ENCODE measurements around the gene DTNB.
A peak's percentile ranks its signal among the peaks of the same experiment; 100 is the strongest.

The DTNB gene

DNA sequence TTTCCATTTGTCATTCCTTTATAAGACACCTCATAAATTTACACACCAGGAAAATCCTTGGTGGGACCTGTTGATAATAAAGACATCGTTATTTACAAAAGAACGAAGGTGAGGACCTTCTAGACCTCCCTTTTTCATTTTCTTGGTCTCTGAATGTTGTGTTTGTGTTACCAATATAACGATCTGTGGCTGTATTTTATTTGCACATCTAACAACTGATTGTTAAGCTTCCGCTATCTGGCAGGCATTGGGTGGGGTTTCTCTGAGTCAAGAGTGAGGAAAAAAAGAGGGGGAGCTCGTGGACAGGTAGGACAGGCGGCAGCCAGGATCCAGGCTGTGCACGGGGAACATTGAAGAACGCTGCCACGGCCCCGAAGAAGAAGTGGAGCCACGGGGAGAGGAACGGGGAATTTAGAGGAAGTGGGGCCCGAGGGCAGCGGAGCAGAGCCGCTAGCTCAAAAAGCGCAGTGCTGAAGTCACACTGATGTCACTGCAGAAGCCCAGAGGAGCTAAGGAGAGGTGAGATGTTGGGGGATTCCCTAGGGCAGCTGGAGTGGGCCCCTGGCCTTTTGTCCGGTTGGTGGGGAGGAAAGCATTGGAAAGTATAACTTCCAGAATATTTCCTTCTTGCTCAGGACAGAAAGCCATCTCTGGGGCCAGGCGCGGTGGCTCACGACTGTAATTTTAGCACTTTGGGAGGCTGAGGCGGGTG is 310.8 kb downstream of the DTNB start:
- peak in 1 of 2 experiments; percentile 59 for DNase-seq

DNA sequence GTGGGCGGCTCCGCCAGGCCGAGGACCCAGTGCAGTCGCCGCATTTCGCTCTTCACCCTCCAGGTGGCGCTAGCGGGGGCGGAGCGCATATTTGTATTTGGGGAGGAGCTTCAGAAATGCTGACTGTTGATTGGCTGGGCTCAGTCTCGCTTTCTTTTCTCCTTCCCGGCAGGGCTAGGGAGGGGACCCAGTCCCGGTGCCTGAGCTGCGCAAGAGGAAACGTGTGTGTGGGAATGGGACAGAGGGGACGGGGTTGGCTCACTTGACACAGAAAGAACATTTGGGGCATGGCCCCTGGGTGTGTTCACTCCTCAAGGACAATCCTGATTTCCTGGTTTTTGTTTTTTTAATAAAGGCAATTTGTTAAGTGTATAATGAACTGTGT is 311.3 kb downstream of the DTNB start:
- peak; percentile 93 to 94 for DNase-seq

DNA sequence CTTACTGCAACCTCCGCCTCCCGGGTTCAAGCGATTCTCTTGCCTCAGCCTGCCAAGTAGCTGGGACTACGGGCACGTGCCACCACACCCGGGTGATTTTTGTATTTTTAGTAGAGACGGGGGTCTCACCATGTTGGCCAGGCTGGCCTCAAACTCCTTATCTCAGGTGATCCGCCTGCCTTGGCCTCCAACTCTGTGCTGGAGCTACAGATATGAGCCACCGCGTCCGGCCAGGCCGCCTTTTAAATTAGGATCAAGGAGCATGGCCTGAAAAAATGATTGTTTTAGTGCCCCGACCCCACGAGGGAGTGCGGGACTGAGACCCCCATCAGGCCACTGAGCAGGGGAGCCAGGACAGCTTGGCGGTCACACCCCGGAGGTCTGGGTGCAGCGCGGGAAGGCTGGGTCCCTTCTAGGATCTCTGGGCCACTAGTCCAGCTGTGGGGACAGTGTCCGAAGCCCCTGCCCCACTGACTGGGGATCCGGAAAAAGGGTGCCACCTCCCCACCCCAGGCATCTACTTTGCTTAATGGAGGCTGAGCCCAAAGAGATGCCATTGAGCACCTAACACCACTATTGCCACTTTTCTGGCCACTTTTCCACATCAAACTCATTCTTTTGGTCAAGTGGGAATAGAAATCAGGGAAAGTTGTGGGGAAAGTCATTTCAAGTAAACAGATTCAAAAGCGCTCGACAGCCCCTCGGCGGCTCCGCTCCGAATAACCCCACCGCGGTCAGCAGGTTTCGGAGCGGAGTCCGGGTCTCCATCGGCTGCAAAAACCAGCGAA is 311.9 kb downstream of the DTNB start:
- DNase-seq: no peak

DNA sequence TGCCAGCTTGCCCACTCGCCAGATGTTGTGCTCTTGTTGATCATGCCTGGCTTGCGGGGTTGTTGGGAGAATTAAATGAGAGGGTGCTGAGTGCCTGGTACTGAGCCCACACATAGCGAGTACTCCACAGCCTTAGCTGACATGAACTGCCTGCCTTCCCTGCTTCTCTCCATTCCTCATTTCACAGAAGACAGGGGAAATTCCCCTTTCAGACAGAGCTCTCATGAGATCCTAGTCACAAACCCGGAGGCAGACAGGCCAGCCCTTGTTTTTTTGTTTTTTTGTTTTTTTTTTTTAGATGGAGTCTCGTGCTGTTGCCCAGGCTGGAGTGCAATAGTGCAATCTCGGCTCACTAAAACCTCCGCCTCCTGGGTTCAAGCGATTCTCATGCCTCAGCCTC is 314.5 kb downstream of the DTNB start:
- DNase-seq: no peak

DNA sequence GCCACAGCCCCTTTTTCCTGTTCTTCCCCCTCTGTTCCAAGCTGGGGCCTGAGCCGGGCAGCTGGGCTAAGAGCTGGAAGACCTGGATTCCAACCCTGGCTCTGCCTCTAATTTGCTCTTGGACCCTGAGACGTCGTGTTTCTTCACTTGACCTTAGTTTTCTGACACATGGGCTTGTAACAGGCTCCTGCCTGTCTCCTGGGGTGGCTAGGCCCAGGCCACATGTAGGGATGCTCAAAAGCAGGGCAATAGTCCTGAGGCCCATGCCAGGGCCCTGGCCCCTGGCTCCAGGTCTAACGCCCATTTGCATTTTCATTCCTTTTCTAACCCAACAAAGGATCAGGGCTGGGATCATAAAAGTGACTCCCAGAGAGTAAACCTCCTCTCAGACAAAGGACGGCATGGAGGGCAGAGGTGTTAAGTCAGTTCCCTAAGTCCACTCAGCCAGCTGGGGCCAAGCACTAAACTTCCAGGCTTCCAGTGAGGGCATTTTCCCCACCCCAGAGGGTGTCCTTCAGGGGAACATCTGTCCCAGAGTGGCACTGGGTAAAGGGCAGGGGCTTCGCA is 315.0 kb downstream of the DTNB start:
- DNase-seq: no peak

DNA sequence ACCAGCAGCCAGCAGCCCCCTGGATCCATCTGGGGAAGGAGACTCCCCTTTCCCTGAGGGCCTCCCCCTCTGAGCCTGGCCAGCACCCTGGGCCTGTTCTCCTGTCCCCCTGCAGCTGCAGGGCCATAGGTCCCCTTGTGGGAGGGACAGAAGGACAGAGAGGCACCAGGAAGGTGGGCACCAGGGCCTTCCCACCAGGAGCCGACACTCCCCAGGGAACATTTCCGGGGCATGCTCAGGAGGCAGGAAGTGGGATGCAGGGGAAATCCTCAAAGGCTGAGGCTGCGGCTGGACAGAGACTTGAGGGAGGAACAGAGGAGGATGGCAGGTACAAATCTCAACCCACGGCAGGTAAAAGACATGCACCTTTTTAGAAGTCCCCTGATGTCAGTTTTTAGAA is 317.3 kb downstream of the DTNB start:
- DNase-seq: no peak

DNA sequence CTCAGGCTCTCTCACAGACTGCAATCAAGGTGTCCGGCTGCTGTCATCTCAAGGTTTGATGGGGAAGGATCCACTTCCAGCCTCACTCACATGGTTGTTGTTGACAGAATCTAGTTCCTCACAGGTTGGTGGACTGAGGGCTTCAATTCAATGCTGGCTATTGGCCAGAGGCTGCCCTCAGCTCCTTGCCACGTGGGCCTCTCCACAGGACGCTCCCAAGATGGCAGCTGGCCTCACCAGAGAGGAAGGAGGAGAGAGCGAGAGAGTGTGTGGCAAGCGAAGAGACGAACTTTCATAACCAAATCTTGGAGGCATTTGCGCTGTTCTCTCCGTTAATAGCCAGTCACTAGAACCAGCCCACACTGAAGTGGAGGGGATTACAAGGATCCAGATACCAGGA is 318.1 kb downstream of the DTNB start:
- DNase-seq: no peak

DNA sequence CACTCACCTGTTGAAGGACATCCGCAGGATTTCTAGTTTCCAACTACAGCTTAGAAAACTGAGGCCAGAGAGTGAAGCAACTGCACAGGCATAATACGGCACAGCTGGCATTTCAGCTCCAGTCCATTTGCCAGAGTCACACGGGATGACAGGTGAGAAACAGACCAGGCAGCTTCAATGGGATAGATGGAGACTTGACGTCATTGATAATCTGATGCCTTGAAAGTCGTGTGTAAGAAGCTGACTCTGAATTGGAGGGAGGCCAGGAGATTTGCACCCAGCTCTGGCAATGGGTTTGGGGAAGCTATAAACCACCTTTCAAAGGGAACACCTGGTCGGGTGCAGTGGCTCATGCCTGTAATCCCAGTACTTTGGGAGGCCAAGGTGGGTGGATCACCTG is 319.3 kb downstream of the DTNB start:
- DNase-seq: no peak

DNA sequence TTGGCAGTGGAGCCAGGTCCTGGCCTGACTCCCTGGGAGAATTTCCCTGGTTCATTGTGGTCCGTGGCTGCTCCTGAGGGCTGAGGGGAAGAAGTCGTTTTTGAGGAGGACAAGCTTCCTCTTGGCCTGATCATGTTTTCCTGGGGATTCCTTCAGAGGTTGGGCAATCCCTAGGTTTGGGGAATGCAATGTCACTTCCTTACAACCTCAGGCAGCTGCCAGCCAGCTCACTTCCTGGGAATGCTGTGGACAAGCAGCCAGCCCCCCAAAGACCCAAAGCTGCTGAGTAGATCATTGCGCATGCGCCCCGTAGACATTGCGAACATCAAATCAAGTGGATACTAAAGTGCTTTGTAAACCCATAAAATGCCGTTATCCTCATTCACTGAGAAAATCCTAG is 324.0 kb downstream of the DTNB start:
- DNase-seq: no peak

DNA sequence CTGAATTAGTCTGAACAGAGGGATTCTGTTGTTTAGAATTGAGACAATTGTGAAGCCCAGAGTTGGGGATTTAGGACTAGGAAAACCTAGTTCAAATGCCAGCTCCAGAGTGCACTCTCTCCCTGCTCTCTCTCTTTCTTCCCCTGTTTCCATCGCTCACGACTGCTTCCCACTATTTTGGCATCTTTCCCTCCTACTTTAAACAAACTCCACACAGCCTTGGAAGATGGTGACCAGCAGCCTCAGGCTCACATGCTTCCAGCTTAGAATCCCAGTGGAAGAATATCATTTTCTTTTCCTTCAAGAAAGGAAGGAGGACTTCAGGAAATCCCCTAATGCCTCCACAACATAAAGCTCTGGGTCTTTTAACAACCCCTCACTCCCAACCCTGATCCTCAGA is 325.5 kb downstream of the DTNB start:
- no peak for DNase-seq

DNA sequence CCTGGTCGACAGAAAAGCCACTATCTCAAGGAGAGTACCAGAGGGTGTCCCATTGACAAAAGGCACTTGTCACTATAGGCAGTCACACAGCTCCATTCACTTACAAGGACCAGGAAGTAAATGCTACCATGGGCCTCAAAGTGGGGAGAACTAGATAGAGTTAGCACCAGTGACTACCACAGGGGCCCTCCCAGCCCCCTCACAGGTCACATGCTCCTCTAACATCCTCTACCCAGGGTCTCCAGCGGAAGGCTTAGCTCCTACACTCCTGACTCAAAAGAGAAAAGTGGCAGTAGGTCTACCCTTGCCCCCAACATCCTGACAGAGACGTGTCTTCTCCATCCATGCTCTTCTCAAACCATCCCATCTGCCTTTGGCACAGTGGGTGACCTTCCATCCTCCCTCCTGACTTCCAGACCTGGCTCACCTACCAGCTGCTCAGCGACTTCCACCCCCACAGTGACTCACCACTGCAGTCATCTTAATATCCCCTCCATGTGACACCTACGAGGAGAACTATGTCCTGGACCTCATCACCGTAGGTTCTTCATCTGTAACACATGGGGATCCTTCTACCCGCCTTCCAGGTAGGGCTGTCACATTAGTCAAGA is 326.1 kb downstream of the DTNB start:
- no peak for DNase-seq

DNA sequence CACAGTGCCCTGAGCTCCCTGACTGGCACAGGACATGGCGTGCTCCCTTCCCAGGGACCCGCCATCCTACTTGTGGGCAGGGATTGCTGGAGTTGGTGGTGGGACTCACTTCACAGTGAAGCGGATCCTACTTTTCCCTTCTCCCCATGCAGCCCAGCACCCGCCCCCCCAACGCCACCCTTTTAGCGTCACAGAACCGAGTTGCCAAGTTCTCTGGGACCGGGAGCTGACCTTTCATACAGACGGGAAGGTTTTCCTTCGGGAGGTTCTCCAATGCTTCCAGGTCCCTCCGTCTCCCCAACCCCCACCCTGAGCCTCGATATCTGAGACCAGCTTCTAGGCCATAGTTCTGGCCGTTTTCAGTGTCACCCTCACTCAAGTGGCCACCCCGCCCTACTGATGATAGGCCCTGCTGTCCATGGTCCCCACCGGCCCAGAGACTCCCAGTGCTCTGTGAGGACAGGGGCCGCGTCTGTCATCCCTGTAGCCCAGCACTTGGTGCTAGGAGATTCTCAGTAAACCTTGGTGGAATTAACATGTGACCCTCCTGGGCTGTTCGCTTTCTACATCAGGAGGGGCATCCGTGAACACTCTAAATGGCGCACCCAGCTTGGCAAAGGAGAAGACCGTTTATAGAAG is 330.1 kb downstream of the DTNB start:
- DNase-seq: no peak

DNA sequence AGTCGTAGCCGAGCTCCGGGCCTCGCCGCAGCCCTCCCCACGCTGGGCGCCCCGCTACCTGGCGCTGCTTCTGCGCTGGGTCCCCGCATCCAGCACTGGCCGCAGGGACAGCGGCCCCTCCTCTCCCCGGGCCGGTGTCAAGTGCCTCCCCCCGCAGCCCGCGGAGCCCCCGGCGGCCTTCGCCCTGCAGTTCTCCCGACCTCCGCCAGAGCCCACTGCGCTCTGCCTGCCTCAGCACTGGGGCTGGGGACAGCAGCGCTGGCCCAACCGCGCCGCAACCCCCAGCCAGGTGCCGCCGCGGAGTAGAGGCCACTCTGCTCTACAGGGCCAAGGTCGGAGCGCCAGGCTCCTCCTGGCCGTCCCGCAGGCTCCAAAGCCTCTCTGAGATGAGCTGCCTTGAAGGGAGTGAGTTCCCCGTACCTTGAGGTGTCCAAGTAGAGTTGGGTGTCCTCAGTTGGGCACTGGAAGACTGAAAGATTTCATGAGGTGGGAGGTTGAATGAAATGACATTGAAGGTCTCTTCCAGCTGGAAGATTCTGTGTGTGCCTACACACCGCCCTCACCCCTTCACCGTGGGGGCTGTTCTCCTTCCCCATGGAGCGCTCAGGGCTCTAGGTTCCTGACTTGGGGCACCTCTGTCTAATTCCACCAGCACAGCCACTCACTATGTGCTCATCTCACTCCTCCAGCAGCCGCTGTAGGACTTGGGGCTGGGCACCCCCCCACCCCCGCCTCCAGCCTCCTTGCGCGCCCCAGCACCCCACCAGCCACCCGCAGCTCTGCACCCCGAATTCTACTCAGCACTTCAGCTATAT is 330.8 kb downstream of the DTNB start:
- DNase-seq: peak; percentile 72 to 87

DNA sequence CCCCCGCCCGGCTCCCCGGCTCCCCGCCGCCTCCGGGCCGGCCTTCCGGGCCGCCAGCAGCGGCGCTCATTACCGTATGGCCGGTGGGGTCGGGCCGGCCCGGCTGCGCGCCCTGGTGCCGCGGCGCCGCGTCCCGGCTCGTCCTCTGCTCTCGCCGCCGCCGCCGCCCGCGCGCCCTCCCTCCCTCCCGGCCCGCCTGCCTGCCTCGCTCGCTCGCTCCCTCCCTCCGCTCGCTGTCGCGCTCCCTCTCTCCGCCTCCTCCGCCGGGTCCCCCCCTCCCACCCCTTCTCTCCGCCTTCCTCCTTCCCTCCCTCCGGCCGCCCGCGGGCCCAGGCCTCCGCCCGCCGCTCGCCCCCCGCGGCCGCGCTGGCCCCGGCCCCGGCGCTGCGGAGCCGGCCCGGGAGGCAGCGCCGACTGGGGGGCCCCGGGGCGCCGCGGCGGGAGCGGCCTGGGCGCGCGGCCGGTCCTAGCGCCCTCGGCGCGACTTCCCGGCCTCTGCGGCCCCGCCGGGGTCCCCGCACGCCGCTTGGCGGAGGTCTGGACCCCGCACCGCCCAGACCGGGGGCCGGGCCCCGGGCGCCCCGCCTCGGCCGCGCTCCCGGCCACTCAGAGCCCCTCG is 331.5 kb downstream of the DTNB start, which contains the start of gene DNMT3A:
DNMT3A (minus strand) TSS at position 173 of the 619 bp plus-strand sequence. CDS start 27,941 bp downstream, outside the sequence.
- DNase-seq: peak; percentile 76 to 84

DNA sequence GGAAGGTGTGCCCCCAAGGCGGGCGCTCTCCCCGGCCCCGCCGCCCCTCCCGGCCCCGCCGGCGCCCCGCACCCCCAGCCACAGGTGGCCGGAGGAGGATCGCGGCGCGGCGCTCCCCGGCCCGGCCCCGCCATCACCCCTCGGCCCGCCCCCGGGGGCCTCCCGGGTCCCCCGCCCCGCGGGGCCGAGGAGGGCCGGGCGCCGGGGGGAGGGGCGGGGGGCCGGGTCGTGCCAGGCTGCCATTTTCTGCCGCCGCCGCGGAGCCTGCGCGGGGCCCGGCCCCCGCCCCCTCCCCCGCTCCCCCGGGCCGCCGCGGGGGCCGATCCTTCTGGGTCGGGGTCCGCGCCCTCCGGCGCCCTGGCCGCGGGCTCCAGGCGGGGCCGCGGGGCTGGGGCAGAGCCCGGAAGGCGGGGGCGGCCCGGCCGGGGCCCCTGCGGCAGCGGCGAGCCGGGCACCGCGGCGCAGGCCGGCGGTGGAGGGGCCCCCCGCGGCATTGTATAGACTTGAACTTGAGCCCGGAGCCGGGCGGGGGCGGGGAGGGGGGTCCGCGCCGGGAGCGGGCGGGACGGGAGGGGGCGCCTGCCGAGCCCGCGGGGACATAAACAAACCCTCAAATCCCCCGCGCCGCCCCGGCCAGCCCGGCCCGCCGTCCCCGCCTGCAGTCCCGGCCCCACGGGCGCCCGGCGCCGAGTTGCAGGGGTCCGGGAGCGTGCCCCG is 332.2 kb downstream of the DTNB start:
- DNase-seq: peak; percentile 55 to 67

DNA sequence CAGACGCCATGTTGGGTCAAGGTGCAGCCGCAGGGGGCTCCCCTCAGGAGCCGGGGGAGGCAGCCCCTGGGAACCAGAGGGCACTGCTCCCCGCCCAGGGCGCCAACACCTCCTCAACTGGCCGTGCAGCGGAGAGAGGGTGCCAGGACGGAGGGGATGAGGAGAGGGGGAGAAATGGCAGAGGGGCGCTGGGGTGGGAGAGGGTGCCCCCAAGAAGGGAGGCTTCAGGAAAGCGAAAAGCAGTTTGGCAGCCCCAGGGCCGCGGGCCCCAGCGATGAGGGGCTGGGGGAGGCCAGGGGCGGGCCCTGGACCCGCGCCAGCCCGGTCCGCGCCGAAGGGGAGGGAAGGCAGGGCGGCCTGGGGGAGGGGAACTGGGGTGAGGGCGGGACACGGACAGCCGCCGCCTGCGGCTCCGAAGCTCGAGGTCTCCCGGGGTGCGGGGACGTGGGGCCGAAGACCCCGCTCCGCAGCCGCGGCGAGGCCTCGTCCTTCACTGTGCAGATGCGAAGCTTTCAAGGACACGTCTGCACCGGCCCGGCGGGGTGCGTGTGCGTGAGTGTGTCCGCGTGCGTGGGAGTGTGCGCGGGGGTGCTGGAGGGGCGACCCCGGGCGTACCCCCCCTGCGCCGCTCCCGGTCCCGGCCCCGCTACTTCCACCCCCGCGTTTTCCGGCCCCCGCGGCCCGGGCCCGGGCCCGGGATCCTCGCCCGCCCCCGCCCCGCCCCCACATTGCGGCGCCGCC is 333.0 kb downstream of the DTNB start:
- peak; percentile 73 to 80 for DNase-seq

DNA sequence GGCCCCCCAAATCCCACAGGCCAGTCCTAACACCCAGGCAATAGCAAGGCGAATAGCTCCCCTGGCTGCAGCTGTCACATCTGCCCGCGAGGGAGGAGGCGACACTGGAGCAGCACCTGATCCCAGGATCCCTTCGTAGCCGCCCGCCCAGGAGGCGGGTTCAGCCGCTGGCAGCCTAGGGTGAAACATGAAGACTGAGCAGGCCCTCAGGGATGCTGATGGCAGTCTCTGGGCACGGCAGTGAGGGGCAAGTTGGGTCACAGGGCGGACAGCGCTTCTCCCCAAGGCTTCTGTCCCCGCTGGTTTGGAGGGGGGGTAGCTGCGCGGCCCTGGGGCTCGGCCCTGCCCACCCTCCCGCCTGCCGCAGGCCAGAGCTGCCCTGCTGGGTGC is 333.6 kb downstream of the DTNB start:
- peak; percentile 70 to 88 for DNase-seq

DNA sequence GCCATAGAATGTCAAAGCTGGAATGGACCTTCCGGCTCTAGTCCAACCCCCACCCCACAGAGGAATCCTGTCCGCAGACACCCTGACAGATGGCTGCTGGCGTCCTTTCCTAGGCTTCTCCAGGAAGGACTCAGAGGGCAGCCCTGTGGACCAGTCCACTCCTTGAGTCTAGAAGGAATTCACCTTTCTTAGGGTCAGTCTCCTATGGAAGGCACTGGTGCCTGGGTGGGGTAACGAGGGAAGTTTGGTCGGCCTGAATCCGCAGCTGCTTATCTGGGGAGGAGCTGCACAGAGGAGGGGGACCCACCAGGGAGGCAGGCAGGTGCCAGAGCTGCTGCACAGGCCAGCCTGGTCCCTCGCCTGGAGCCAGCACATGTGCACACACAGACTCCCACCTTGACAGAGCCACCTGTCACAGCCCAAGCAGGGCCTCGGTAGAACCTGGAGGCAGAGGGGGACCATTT is 334.1 kb downstream of the DTNB start:
- peak; percentile 62 to 78 for DNase-seq

DNA sequence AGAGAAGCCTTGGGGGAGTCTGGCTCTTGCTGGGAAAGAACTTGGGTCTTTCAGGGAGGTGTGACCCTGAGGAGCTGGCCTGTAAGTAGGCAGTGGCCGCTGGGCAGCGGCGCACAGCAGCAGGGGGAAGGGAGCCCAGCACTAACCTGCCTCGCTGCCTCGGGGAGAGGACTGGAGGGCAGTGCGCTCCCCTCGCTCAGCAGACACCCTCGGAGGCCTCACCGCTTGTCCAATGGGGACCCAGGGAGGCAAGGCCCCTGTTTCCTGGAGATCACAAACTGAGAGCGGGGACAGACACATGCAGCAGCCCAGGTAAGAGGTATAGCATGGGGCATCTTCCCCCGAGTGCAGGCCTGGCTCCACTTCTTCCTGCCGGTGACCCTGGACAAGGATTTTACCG is 335.0 kb downstream of the DTNB start:
- DNase-seq: no peak

DNA sequence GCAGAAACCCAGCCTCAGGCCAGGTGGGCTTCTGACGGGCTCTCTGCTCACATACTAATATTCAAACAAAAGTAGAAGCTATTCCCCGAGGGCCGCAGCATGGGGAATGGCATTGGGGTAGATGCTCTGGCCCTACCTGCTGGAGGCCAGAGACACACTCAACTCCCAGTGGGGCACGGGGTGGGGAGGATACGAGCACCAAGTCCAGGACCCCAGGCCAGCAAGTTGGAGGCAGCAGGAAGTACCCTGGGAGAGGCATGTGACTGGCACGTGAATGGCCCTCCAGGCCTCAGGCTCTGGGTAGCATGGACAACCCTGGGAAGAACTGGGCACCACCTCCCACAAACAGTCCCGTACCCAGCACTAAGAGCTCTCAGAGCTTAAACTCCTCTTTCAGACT is 335.5 kb downstream of the DTNB start:
- DNase-seq: no peak
